Measurements from ENCODE around the gene SPDYE16.
"Not testable (repeated sequence)": the region's sequence is repeated elsewhere in the genome, so short reads cannot be mapped to it uniquely, and the experiment has no call there.

SPDYE16 gene

DNA sequence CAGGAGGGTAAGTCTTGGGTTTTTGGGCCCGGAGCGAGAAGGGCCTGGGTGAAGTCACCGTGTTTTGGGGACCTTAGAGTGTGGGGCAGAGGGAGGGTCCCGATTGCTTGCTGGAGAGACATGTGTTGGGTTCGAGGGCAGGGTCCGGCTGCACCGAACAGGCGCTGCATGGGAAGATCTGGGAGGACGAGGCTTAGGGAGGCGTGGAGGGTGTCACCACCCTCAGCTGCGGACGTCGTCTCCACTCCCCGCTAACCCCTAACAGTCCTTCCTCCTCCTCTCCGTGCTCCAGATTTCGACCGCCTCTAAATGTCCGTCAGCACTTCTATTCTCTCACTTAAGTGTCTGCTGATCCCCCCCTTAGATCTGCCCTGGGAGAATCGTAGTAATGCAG lies 6.8 kb upstream of the SPDYE16 start:
- DNase-seq (ENCODE audit: extremely low read depth, low read depth), result not testable (repeated sequence)

DNA sequence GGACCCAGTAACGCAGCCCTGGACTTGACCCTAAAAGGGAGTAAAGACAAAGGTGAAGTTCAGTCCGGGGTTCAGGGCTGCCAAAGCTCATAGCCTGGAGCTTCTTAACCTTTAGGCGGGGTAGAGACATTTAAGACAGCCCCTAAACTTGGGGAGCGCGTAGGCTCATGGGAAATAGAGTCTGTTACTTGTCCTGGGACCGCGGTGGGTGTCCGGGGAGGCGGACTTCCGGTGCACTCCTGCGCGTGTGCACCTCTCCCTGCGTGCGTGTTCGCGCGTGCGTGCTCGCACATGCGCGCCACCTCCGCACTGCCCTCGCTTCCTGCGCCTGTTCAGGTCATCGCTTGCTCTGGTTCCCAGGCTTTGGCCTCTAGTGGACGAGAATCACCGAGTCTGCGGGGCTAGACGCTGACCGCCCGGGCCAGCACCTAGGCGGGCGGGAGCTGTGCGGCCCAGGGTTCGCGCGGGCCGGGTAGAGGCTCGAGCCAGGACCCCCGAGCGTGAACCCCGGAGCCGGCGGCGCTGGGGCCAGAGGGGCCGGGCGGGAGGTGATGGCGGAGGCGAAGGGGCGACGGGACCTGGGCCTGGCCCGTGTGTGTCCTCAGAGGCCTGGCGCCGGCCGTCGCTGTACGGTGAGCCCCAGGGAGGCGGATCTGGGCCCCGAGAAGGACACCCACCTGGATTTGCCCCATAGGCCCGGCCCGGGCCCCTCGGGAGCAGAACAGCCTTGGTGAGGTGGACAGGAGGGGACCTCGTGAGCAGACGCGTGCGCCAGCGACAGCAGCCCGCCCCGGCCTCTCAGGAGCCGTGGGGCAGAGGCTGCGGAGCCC lies 6.1 kb upstream of the SPDYE16 start:
- peak; percentile 61 for DNase-seq (ENCODE audit: extremely low read depth, low read depth)

DNA sequence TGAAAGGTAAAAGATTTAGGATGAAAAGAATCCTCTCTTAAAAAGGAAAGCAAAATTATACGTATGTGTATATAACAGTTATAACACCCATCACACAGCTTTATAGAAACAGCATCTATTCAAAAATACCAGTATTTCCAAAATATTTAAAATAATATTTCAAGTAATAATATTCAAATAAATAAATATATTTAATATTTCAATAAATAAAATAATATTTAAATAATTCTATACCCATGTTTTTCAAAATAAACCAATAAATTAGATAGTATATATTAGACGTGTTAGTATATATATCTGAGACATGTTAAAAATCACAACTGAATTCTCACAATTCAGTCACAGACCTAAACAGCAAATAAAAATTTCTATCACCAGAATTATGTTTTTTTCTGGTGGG lies 11.5 kb downstream of the SPDYE16 start:
- DNase-seq (ENCODE audit: extremely low read depth, low read depth), result not testable (repeated sequence)

DNA sequence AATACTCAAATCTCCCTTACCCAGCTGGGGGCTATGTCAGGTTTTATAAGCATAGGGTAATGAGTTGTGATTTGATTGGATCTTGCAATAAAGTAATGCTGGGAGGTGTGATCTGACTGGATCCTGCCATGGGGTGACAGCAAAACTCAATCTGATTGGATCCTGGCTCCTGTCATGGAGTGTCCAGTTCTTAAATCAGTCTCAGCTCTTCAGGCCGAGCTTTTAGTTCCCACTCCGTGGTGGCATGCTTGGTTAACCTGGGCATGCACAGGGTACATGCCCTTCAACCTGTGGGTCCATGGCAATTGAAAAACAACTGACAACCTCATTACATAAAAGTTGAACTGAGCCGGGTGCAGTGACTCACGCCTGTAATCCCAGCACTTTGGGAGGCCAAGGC lies 16.9 kb downstream of the SPDYE16 start:
- DNase-seq (ENCODE audit: extremely low read depth, low read depth), result not testable (repeated sequence)

DNA sequence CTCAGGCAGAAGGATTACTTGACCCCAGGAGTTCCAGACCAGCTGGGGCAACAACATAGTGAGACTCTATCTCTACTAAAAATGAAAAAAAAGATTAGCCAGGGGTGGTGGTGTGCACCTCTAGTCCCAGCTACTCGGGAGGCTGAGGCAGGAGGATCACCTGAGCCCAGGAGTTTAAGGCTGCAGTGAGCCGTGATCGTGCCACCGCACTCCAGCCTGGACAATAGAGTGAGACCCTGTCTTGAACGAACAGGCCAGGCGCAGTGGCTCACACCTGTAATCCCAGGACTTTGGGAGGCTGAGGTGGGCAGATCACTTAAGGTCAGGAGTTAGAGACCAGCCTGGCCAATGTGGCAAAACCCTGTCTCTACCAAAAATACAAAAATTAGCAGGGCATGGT lies 26.2 kb downstream of the SPDYE16 start:
- not testable (repeated sequence) for DNase-seq (ENCODE audit: extremely low read depth, low read depth)

DNA sequence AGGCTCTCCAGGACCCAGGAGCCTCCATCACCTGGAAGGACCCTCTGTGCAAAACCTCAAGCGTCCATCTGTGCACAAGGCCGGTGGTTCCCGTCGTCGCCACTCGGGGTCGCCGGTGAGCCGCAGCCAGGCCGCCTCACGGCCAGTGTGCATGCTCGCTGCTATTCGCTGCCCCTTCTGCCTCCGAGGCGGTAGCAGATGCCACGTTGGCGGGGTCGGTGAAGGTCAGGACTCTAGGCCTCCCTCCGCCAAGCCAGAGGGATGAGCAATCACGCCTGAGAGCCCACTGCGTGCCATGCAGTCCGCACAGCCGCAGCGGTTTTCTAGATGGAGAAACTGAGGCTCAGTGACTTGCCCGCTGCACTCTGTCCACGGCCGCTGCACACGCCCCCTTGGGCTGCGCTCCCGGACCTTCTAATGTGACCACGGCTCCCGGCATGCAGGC lies 27.1 kb downstream of the SPDYE16 start:
- TF ChIP-seq, protein P1, sequence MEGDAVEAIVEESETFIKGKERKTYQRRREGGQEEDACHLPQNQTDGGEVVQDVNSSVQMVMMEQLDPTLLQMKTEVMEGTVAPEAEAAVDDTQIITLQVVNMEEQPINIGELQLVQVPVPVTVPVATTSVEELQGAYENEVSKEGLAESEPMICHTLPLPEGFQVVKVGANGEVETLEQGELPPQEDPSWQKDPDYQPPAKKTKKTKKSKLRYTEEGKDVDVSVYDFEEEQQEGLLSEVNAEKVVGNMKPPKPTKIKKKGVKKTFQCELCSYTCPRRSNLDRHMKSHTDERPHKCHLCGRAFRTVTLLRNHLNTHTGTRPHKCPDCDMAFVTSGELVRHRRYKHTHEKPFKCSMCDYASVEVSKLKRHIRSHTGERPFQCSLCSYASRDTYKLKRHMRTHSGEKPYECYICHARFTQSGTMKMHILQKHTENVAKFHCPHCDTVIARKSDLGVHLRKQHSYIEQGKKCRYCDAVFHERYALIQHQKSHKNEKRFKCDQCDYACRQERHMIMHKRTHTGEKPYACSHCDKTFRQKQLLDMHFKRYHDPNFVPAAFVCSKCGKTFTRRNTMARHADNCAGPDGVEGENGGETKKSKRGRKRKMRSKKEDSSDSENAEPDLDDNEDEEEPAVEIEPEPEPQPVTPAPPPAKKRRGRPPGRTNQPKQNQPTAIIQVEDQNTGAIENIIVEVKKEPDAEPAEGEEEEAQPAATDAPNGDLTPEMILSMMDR (IDR thresholded peaks at IDR 0.05; ENCODE audit: low read depth, low read length), result peak; percentile 97
- DNase-seq (ENCODE audit: extremely low read depth, low read depth), result peak; percentile 7

DNA sequence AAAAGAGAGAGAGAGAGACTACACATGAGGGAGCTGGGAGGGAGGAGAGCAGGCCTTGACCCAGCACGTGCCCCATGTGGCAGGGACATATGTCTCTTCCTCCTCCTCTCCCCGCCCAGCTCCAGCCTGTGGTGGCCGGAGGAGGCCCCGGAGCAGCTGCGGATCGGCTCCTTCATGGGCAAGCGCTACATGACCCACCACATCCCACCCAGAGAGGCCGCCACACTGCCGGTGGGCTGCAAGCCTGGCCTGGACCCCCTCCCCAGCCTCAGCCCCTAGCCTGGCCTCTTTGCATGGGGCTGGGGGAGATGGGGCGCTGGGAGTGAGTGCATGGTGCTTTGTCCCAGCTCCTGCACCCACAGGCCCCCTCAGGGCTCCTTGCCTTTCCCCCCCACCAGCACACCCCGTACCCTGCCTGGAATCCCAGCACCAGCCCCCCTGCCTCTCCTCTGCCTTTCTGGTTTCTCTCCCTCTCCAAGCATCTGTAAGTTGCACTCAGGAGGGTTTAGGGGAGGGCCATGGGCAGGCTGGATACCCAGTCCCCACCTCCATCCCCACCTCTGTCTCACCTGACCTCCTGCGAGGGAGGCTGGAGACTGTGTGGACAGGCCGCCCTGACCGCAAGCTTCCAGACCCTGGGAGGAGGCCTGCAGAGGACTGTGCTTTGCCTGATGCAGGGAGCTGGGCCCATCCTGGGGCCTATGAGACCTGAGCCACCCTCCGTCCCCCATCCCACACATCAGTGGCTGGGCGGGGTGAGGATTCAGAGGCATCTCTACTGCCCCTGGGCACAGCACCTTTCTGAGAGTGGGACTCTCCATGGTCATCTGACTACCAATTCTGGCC lies 27.9 kb downstream of the SPDYE16 start:
- TF ChIP-seq, protein P1 (IDR thresholded peaks at IDR 0.05; ENCODE audit: low read depth, low read length), result no peak
- no peak for DNase-seq (ENCODE audit: extremely low read depth, low read depth)

DNA sequence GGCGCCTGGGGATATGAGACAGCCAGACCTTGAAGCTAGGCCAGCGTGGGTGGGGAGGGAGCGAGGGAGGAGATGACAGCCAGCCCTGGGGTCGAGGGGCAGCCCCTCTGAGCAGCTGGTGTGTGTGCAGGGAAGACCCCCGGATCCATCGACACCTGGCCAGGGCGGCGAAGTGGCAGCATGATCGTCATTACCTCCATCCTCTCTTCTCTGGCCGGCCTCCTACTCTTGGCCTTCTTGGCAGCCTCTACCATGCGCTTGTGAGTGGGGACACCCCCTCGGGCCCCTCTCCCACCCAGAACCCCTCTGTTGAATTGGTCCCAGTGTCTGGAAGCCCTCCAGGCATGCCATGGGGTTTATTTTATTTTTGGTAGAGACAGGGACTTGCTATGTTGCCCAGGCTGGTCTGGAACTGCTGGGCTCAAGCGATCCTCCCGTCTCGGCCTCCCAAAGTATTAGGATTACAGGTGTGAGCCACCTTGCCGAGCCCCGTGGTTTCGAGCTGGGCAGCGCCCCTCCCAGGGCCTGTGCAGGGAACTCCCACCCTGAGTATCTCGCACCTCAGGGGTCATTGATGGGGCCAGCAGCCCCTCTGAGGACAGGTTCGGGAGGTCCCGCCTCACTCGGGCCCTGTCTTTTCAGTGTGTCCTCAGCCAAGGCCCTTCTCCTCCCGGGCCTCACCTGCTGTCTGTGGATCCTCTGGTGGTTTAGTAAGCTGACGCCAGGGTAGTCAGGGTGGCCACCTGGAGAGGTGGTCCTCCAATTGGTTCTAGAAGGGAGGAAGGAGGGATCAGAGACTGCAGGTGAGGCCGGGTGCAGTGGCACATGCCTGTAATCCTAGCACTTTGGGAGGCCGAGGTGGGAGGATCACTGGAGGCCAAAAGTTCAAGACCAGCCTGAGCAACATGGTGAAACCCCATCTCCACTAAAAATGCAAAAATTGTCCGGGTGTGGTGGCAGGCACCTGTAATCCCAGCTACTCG lies 29.0 kb downstream of the SPDYE16 start:
- DNase-seq (ENCODE audit: extremely low read depth, low read depth), result no peak
- TF ChIP-seq, protein P1 (IDR thresholded peaks at IDR 0.05; ENCODE audit: low read depth, low read length), result no peak

DNA sequence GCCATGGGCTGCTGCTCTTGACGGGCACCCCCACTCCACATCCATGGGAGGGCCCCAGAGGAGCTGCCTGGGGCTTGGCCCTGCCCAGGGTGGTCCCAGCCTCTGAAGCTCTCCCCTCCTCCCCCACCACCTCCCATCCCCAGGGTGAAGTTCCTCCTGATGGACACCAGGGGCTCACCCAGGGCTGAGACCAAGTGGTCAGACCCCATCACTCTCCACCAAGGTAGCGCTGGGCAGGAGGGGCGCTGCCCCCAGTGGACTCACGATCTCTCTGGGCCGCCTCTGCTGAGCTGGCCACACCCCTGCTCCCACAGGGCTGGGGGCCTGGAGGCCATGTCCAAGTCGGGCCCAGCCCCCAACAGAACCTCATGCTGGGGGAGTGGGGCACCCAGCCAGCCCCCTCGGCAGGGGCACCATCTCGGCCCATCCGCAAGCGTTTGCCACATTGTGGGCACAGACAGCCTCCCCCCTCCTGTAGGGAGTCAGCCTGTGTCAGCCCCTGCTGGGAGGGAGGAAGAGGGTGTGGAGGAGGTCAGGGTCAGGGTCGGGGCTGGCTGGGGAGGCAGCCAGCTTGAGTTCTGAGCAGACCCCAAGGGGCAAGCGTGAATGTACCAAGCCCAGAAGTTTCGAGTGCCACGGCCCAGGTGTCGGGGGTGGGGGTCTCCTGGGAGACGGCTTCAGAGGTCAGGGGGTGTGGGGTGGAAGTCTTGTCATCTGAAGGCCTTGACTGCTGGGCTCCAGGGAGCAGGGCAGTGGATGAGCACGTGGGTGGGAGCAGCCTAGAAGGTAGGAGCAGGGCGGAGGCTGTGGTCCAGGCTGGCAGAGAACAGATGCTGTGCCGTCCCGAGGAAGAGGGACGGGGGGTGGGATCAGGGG lies 29.9 kb downstream of the SPDYE16 start:
- DNase-seq (ENCODE audit: extremely low read depth, low read depth), result no peak
- TF ChIP-seq, protein P1 (IDR thresholded peaks at IDR 0.05; ENCODE audit: low read depth, low read length), result peak; percentile 19

DNA sequence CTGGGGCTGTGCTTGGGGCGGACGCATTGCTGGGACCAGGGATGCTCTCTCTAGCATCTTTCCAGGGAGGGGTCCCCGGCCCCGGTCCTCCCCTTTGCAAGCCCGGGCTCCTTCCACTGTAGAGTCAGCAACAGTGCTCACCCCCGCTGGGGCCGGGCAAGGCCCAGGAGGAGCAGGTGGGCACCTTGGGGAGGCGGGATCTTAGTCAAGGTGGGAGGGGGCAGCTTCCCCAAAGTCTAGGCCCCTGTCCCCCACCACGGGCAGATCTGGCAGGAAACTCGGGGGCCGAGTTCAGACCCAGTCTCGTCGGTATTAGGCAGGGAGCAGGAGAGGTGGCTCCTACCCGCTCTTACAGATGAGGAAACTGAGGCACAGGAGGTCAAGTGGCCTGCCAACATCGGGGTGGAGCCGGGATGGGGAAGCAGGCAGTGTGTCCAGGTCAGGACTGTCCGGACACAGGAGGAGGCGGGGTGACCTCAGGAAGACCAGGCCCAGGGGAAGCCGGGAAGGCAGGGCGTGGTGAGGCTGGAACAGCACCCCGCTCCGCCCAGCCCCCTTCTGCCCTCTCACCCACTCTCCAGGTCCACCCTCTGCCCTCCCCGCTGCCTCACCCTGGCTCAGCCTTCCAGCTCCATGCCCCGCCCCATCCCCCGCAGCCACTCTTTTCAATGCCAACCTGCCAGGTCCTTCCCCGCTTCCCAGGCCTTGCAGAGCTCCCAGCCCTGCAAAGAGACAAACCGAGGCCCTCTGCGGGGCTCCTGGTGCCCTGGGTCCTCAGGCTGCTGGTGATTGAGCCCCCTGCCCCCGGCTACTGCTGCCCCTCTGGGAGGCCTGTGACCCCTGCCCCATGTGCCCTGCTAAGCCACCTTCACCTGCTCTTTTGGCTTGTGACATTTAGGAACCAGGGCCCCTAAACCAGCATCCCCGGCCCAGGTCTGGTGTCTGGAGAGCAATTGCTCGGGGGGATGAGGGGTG lies 30.9 kb downstream of the SPDYE16 start:
- not testable (repeated sequence) for DNase-seq (ENCODE audit: extremely low read depth, low read depth)

DNA sequence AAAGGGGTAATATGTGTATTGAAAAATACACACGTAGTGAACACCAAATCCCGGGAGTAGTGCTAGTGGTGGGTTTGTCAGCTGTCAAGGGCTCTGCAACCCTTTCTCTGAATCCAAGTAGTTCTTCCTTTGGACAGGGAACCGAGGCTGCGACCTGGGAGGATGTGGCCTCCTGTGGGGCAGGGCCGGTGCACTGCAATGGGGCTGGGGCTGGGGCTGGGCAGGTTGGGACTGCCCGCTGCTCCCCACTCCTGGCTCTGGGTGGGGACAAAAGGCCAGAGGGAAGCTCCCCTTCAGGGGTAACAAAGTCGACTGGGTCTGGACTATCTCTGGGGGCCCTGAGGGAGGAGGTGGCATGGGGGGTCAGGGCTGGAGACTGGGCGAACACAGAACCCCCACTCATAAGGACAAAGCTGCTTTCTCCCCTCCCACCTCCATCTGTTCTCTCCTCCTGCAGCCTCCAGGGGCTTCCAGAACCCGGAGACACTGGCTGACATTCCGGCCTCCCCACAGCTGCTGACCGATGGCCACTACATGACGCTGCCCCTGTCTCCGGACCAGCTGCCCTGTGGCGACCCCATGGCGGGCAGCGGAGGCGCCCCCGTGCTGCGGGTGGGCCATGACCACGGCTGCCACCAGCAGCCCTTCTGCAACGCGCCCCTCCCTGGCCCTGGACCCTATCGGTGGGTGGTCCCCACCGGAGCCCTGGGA lies 31.7 kb downstream of the SPDYE16 start:
- not testable (repeated sequence) for DNase-seq (ENCODE audit: extremely low read depth, low read depth)

All from AG09319 (cell line).